A549 (cell line): ENCODE measurements around the gene PKP1. TPM values are rescaled to one million over a fixed set of nuclear protein-coding genes. Genes with fewer than 3 reads are reported as not detected.

Experiments
- ATAC-seq, 2 experiments: fragments of 200-7000 bp in 1 of 2; fragments of >200 bp in 1 of 2; cut with Nextera tagmentation in 1 of 2; cut with Tn5 transposase in 1 of 2; 3 replicates each; pipeline versions ENCODE4 v1.8.0 to v1.9.1; 2018 to 2020; ENCODE audit warnings: mild to moderate bottlenecking in 1 of 2, moderate library complexity in 1 of 2
- CTCF ChIA-PET: fragments of 300-600 bp; sonication (Branson Sonifier 250); formaldehyde crosslinking; extraction: SDS; loops from one replicate; lab custom pipeline; 2021; ENCODE audit warnings: antibody characterized with exemption, inconsistent platforms; lab: Yijun Ruan, JAX
- POLR2A ChIA-PET: fragments of 350-600 bp; formaldehyde crosslinking; extraction: SDS; loops from one replicate; lab custom pipeline; 2021; ENCODE audit warnings: antibody characterized with exemption, inconsistent platforms; lab: Yijun Ruan, JAX
- DNase-seq, 2 experiments: peaks; one replicate each; pipeline versions ENCODE4 v3.0.0 to v3.0.0-alpha.2; 2011 to 2016; ENCODE audit warnings: low read depth in 1 of 2, low spot score in 1 of 2
- FAIRE-seq: peaks from 2 replicates; lab custom pipeline; 2011; peaks lifted over from hg19 to GRCh38; lab: Jason Lieb, UNC
- H3K27ac ChIP-seq, 2 experiments: fragments of >200 bp; sonication (Bioruptor Twin); formaldehyde crosslinking; 3 replicates each; pipeline ENCODE4 v1.5.1; 2016 to 2017
- H3K4me1 ChIP-seq: fragments of >200 bp; sonication (Bioruptor Twin); formaldehyde crosslinking; 3 replicates; pipeline ENCODE4 v1.6.1; 2016
- H3K4me2 ChIP-seq: fragments of >200 bp; sonication (Bioruptor Twin); formaldehyde crosslinking; 3 replicates; pipeline ENCODE4 v1.6.1; 2016
- H3K4me3 ChIP-seq: fragments of >200 bp; sonication (Bioruptor Twin); formaldehyde crosslinking; 3 replicates; pipeline ENCODE4 v1.5.1; 2016
- H3K9me3 ChIP-seq: fragments of >200 bp; sonication (Bioruptor Twin); formaldehyde crosslinking; 3 replicates; pipeline ENCODE4 v1.6.1; 2016
- EP300 ChIP-seq, 2 experiments: fragments of >200 bp; sonication (Bioruptor Twin); formaldehyde crosslinking; IDR thresholded peaks; 2 replicates in 1 of 2; 3 replicates in 1 of 2; pipeline ENCODE4 v1.6.1; 2016 to 2017
- ESRRA ChIP-seq: fragments of 150-350 bp; IDR thresholded peaks from 2 replicates; pipeline ENCODE4 v1.6.1; 2014; ENCODE audit warnings: mild to moderate bottlenecking, low read length, borderline replicate concordance
- FOSL2 ChIP-seq, 2 experiments: fragments of 450-650 bp in 1 of 2; fragments of >200 bp in 1 of 2; sonication (Bioruptor Twin) in 1 of 2; formaldehyde crosslinking; IDR thresholded peaks; 2 replicates each; pipeline versions ENCODE4 v1.5.0 to v1.6.1; 2016 to 2020; ENCODE audit warnings: mild to moderate bottlenecking in 1 of 2, moderate library complexity in 1 of 2
- HDAC2 ChIP-seq: fragments of 200-600 bp; sonication (generic); IDR thresholded peaks from 2 replicates; pipeline ENCODE4 v1.6.1; 2016
- HEYL ChIP-seq: fragments of 250-450 bp; sonication (Bioruptor Pico); IDR thresholded peaks from 2 replicates; pipeline ENCODE4 v1.8.0; 2021; ENCODE audit warnings: mild to moderate bottlenecking, moderate library complexity
- HOXA7 ChIP-seq: fragments of 250-450 bp; sonication (Bioruptor Pico); IDR thresholded peaks from 2 replicates; pipeline ENCODE4 v1.5.0; 2020; ENCODE audit warnings: mild to moderate bottlenecking, moderate library complexity
- JUNB ChIP-seq: fragments of >200 bp; sonication (Bioruptor Twin); formaldehyde crosslinking; IDR thresholded peaks from 2 replicates; pipeline ENCODE4 v1.6.1; 2016
- KDM5A ChIP-seq: fragments of 200-600 bp; sonication (generic); IDR thresholded peaks from 2 replicates; pipeline ENCODE4 v1.6.1; 2016; ENCODE audit warnings: antibody characterized with exemption, mild to moderate bottlenecking
- MYC ChIP-seq: IDR thresholded peaks from 2 replicates; pipeline ENCODE4 v1.6.1; 2012; ENCODE audit warnings: mild to moderate bottlenecking, inconsistent platforms, low read length, improper control_type of control experiment, borderline replicate concordance
- NFE2L2 ChIP-seq: fragments of 150-350 bp; conservative IDR thresholded peaks from 2 replicates; pipeline ENCODE4 v1.6.1; 2014; ENCODE audit warnings: low read length
- NR3C1 ChIP-seq: fragments of >200 bp; sonication (Bioruptor Twin); formaldehyde crosslinking; IDR thresholded peaks from 3 replicates; pipeline ENCODE4 v1.6.1; 2017
- POLR2AphosphoS2 ChIP-seq: conservative IDR thresholded peaks from 2 replicates; pipeline ENCODE4 v1.6.1; 2012; ENCODE audit warnings: low read length, improper control_type of control experiment, inconsistent platforms
- RAD21 ChIP-seq, 2 experiments: fragments of >200 bp in 1 of 2; sonication (Bioruptor Twin) in 1 of 2; formaldehyde crosslinking in 1 of 2; IDR thresholded peaks in 1 of 2; conservative IDR thresholded peaks in 1 of 2; 2 replicates in 1 of 2; 3 replicates in 1 of 2; pipeline ENCODE4 v1.6.1; 2012 to 2018; ENCODE audit warnings: inconsistent platforms in 1 of 2
- RFX5 ChIP-seq: fragments of 450-650 bp; IDR thresholded peaks from 2 replicates; pipeline ENCODE4 v1.7.1; 2014; ENCODE audit warnings: antibody characterized with exemption, mild to moderate bottlenecking, moderate library complexity
- SMC3 ChIP-seq: fragments of >200 bp; sonication (Bioruptor Twin); formaldehyde crosslinking; IDR thresholded peaks from 3 replicates; pipeline ENCODE4 v1.6.1; 2018; ENCODE audit warnings: inconsistent platforms
- SREBF2 ChIP-seq: fragments of 450-650 bp; IDR thresholded peaks from 2 replicates; pipeline ENCODE4 v1.6.1; 2014; ENCODE audit warnings: mild to moderate bottlenecking, moderate library complexity
- ZC3H11A ChIP-seq: fragments of 450-650 bp; IDR thresholded peaks from 2 replicates; pipeline ENCODE4 v1.6.1; 2014; ENCODE audit warnings: antibody characterized with exemption, mild to moderate bottlenecking
- ZFP36 ChIP-seq: fragments of 450-650 bp; IDR thresholded peaks from 2 replicates; pipeline ENCODE4 v1.6.1; 2014; ENCODE audit warnings: borderline replicate concordance; ENCODE audit not compliant: partially characterized antibody
- ZNF302 ChIP-seq: fragments of 250-450 bp; sonication (Bioruptor Pico); IDR thresholded peaks from 2 replicates; pipeline ENCODE4 v1.9.0; 2021; ENCODE audit warnings: inconsistent platforms, mild to moderate bottlenecking, moderate library complexity
- WGBS: methylation state at CpG from one replicate; pipeline ENCODE4 v1.1.6; 2017; ENCODE audit errors: missing lambda C conversion rate; 5-methylcytosine and 5-hydroxymethylcytosine counted together
- polyA plus RNA-seq, 4 experiments: library from polyadenylated mRNA; depleted of rRNA in 3 of 4; stranded (reverse); fragments of >200 nt; fragmentation: RNase III in 1 of 4; extraction: RNeasy Plus Mini Kit Qiagen cat#74134 plus additional on column Dnase treatment in 1 of 4; gene quantifications; 2 replicates in 3 of 4; 3 replicates in 1 of 4; pipeline ENCODE4 v1.2.3, GENCODE V29; 2011 to 2017
- TF ChIP-seq, protein P1 (sequence below): fragments of 250-450 bp; sonication (Bioruptor Pico); IDR thresholded peaks from 2 replicates; pipeline ENCODE4 v1.5.0; 2020; ENCODE audit warnings: low read depth, mild to moderate bottlenecking, moderate library complexity
- TF ChIP-seq, protein P2 (sequence below): fragments of >200 bp; sonication (Bioruptor Twin); formaldehyde crosslinking; IDR thresholded peaks from 3 replicates; pipeline ENCODE4 v1.5.1; 2016
- TF ChIP-seq, protein P3 (sequence below): fragments of 150-350 bp; IDR thresholded peaks from 2 replicates; pipeline ENCODE4 v1.6.1; 2014; ENCODE audit warnings: low read depth, mild to moderate bottlenecking, low read length

PKP1 gene
- polyA plus RNA-seq, 2 of the 4 experiments (the other 2 are of a cell fraction) = not detected

DNA sequence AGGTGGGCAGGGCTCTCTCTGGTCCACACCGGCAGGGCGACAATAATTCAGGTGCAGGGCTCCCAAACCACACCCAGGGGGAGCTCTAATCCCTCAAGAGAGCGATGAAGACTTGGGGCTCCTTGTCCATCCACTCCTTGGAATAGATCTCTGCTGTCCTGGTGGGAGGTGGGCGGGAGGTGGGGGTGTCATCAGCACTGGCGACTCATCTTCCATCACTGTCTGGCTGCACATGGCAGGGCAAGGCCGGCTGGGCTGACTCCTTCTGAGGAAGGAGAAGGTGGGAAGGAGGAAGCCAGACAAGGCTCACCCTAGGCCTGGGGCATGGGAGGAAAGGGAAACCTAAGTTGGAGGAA is 64.9 kb downstream of the PKP1 start:
- TF ChIP-seq NR3C1 (no peak), ZNF302 (CRISPR knock-in tag) (no peak), HDAC2 (no peak), MYC (no peak), RAD21 (conservative IDR thresholded peaks at IDR 0.05 in 1 of 2, IDR thresholded peaks at IDR 0.05 in 1 of 2) (peak; percentile 69 to 71), ZFP36 (no peak), HOXA7 (CRISPR knock-in tag) (no peak), EP300 (IDR thresholded peaks at IDR 0.05) (no peak), POLR2AphosphoS2 (no peak), NFE2L2 (no peak), SMC3 (peak; percentile 56)
- TF ChIP-seq, protein P1, sequence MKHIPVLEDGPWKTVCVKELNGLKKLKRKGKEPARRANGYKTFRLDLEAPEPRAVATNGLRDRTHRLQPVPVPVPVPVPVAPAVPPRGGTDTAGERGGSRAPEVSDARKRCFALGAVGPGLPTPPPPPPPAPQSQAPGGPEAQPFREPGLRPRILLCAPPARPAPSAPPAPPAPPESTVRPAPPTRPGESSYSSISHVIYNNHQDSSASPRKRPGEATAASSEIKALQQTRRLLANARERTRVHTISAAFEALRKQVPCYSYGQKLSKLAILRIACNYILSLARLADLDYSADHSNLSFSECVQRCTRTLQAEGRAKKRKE (CRISPR knock-in tag) = no peak
- TF ChIP-seq, protein P2, sequence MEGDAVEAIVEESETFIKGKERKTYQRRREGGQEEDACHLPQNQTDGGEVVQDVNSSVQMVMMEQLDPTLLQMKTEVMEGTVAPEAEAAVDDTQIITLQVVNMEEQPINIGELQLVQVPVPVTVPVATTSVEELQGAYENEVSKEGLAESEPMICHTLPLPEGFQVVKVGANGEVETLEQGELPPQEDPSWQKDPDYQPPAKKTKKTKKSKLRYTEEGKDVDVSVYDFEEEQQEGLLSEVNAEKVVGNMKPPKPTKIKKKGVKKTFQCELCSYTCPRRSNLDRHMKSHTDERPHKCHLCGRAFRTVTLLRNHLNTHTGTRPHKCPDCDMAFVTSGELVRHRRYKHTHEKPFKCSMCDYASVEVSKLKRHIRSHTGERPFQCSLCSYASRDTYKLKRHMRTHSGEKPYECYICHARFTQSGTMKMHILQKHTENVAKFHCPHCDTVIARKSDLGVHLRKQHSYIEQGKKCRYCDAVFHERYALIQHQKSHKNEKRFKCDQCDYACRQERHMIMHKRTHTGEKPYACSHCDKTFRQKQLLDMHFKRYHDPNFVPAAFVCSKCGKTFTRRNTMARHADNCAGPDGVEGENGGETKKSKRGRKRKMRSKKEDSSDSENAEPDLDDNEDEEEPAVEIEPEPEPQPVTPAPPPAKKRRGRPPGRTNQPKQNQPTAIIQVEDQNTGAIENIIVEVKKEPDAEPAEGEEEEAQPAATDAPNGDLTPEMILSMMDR = peak; percentile 67
- POLR2A ChIA-PET = no interaction called here
- 0 out of 3 replicates have a peak, but pooled peaks cover 5% of the 10 kb centered on the region for H3K4me1 ChIP-seq
- DNase-seq (peak; percentile 64 to 92), ATAC-seq (peak; percentile 86 to 95), FAIRE-seq (no peak)
- CTCF ChIA-PET = interaction anchor here (0.7 to 7.7 kb wide), 29 partner anchors 13 to 165 kb away, joined by 3 to 196 read pairs (median 5); partner anchors contain the start of gene PKP1
- WGBS = 30% methylated on average over 3 of the region's 6 CpGs
- H3K27ac ChIP-seq = no peak overlapping the region
- no peaks in the 10 kb centered on the region for H3K9me3 ChIP-seq
- no peak overlapping the region for H3K4me3 ChIP-seq
- H3K4me2 ChIP-seq = no peak overlapping the region

DNA sequence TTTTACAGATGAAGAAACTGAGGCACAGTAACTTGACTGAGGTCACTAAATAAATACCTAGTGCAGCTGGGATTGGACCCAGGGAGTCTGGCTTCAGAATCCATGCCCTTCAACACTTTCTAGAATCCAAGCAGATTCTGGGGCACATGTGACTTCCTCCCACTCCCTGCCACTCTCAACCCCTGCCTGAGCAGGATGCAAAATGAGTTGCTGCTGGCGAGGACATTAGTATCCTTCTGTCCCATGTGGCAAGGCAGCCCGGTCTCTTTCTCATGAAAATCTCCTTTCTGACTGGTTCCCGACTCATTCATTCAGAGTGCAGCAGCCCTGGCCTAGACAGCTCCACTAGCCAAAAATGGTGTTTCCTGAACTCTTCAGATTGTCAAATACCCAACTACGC is 65.8 kb downstream of the PKP1 start:
- DNase-seq (no peak), FAIRE-seq (no peak), ATAC-seq (no peak)
- H3K4me2 ChIP-seq = no peak overlapping the region
- H3K27ac ChIP-seq = no peak overlapping the region
- TF ChIP-seq FOSL2 (IDR thresholded peaks at IDR 0.05) (no peak), FOSL2 (CRISPR knock-in tag; IDR thresholded peaks at IDR 0.05) (no peak), KDM5A (no peak), JUNB (no peak), RFX5 (no peak), ESRRA (no peak), HEYL (CRISPR knock-in tag) (no peak), ZC3H11A (no peak), MYC (no peak), SREBF2 (no peak)
- TF ChIP-seq, protein P3, sequence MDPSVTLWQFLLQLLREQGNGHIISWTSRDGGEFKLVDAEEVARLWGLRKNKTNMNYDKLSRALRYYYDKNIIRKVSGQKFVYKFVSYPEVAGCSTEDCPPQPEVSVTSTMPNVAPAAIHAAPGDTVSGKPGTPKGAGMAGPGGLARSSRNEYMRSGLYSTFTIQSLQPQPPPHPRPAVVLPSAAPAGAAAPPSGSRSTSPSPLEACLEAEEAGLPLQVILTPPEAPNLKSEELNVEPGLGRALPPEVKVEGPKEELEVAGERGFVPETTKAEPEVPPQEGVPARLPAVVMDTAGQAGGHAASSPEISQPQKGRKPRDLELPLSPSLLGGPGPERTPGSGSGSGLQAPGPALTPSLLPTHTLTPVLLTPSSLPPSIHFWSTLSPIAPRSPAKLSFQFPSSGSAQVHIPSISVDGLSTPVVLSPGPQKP = no peak
- ChIA-PET POLR2A (no interaction called here), CTCF (interaction anchor here (0.9 to 7.7 kb wide), 27 partner anchors 12 to 164 kb away, joined by 3 to 196 read pairs (median 5); partner anchors contain the start of gene PKP1)
- H3K4me3 ChIP-seq = no peak overlapping the region
- H3K4me1 ChIP-seq = 0 out of 3 replicates have a peak, but pooled peaks cover 7% of the 10 kb centered on the region
- H3K9me3 ChIP-seq = no peaks in the 10 kb centered on the region
- 71% methylated on average over 4 of the region's 4 CpGs for WGBS
